H9 (cell line): ENCODE data around the gene LRMDA. TPM values are rescaled to one million over a fixed set of nuclear protein-coding genes. Genes with fewer than 3 reads are reported as not detected.

Source experiments
- DNase-seq: peaks from one replicate; pipeline ENCODE4 v3.0.0-alpha.2; 2017
- H2AFZ ChIP-seq: one replicate; pipeline ENCODE4 v1.6.1; 2013; ENCODE audit warnings: mild to moderate bottlenecking, low read length, control low read depth, moderate library complexity
- H2AK5ac ChIP-seq: 2 replicates; pipeline ENCODE4 v1.6.1; 2013; ENCODE audit warnings: low read length, control low read depth, mixed read lengths; ENCODE audit not compliant: insufficient read length
- H2BK120ac ChIP-seq: one replicate; pipeline ENCODE4 v1.6.1; 2013; ENCODE audit warnings: low read depth, mild to moderate bottlenecking, low read length, control low read depth, inconsistent platforms; ENCODE audit not compliant: poor library complexity, severe bottlenecking
- H2BK12ac ChIP-seq: 2 replicates; pipeline ENCODE4 v1.6.1; 2013; ENCODE audit warnings: low read length, control low read depth, mixed read lengths, low read depth; ENCODE audit not compliant: insufficient read length
- H2BK15ac ChIP-seq: 2 replicates; pipeline ENCODE4 v1.6.1; 2013; ENCODE audit warnings: low read depth, low read length, control low read depth
- H2BK20ac ChIP-seq: one replicate; pipeline ENCODE4 v1.6.1; 2013; ENCODE audit warnings: low read depth, mild to moderate bottlenecking, low read length, control low read depth, inconsistent platforms; ENCODE audit not compliant: poor library complexity, severe bottlenecking
- H2BK5ac ChIP-seq: 2 replicates; pipeline ENCODE4 v1.6.1; 2013; ENCODE audit warnings: low read length, control low read depth, mixed read lengths; ENCODE audit not compliant: insufficient read length
- H3K14ac ChIP-seq: 2 replicates; pipeline ENCODE4 v1.6.1; 2013; ENCODE audit warnings: low read length, control low read depth; ENCODE audit not compliant: insufficient read depth
- H3K18ac ChIP-seq: 2 replicates; pipeline ENCODE4 v1.6.1; 2013; ENCODE audit warnings: low read depth, mild to moderate bottlenecking, mixed read lengths, low read length, control low read depth; ENCODE audit not compliant: insufficient read length
- H3K23ac ChIP-seq: 2 replicates; pipeline ENCODE4 v1.6.1; 2013; ENCODE audit warnings: low read length, control low read depth, mixed read lengths, low read depth; ENCODE audit not compliant: insufficient read length
- H3K23me2 ChIP-seq: 2 replicates; pipeline ENCODE4 v1.6.1; 2013; ENCODE audit warnings: low read depth, mild to moderate bottlenecking, mixed read lengths, low read length, control low read depth; ENCODE audit not compliant: insufficient read length, poor library complexity, severe bottlenecking
- H3K27ac ChIP-seq: 2 replicates; pipeline ENCODE4 v1.5.1; 2013; ENCODE audit warnings: low read length, control low read depth, mixed read lengths, low read depth; ENCODE audit not compliant: insufficient read length
- H3K27me3 ChIP-seq: 2 replicates; pipeline ENCODE4 v1.6.1; 2013; ENCODE audit warnings: low read length, control low read depth, inconsistent platforms; ENCODE audit not compliant: insufficient read depth
- H3K4ac ChIP-seq: 2 replicates; pipeline ENCODE4 v1.6.1; 2013; ENCODE audit warnings: low read depth, mild to moderate bottlenecking, control low read depth, inconsistent platforms, low read length, moderate library complexity
- H3K4me1 ChIP-seq: 2 replicates; pipeline ENCODE4 v1.6.1; 2013; ENCODE audit warnings: low read length, control low read depth, inconsistent platforms; ENCODE audit not compliant: insufficient read depth
- H3K4me2 ChIP-seq: 2 replicates; pipeline ENCODE4 v1.6.1; 2013; ENCODE audit warnings: low read length, control low read depth, mixed read lengths; ENCODE audit not compliant: insufficient read length, insufficient read depth
- H3K56ac ChIP-seq: 2 replicates; pipeline ENCODE4 v1.6.1; 2013; ENCODE audit warnings: low read depth, mild to moderate bottlenecking, mixed read lengths, low read length, control low read depth; ENCODE audit not compliant: insufficient read length
- H3K79me1 ChIP-seq: 2 replicates; pipeline ENCODE4 v1.6.1; 2013; ENCODE audit warnings: low read depth, mild to moderate bottlenecking, moderate library complexity, low read length, control low read depth, inconsistent platforms; ENCODE audit not compliant: insufficient read depth, poor library complexity, severe bottlenecking
- H3K79me2 ChIP-seq: 2 replicates; pipeline ENCODE4 v1.6.1; 2013; ENCODE audit warnings: low read length, control low read depth, inconsistent platforms; ENCODE audit not compliant: insufficient read depth
- H3K9ac ChIP-seq: 2 replicates; pipeline ENCODE4 v1.6.1; 2013; ENCODE audit warnings: low read length, control low read depth, mixed read lengths; ENCODE audit not compliant: insufficient read length; ENCODE audit errors: extremely low read depth
- H3K9me3 ChIP-seq: one replicate; pipeline ENCODE4 v1.6.1; 2013; ENCODE audit warnings: low read depth, low read length, inconsistent platforms; ENCODE audit not compliant: control insufficient read depth
- H3T11ph ChIP-seq: one replicate; pipeline ENCODE4 v1.6.1; 2013; ENCODE audit warnings: mild to moderate bottlenecking, low read length, control low read depth, inconsistent platforms
- H4K20me1 ChIP-seq: one replicate; pipeline ENCODE4 v1.6.1; 2013; ENCODE audit not compliant: control insufficient read depth, insufficient read length, insufficient read depth
- H4K5ac ChIP-seq: 2 replicates; pipeline ENCODE4 v1.6.1; 2013; ENCODE audit warnings: low read depth, mild to moderate bottlenecking, mixed read lengths, low read length, control low read depth; ENCODE audit not compliant: insufficient read length
- H4K8ac ChIP-seq: replicated peaks from 2 replicates; pipeline ENCODE4 v1.6.1; 2013; ENCODE audit warnings: low read length, control low read depth, mixed read lengths, low read depth; ENCODE audit not compliant: insufficient read length
- H4K91ac ChIP-seq: 2 replicates; pipeline ENCODE4 v1.6.1; 2013; ENCODE audit warnings: low read depth, mild to moderate bottlenecking, moderate library complexity, mixed read lengths, low read length, control low read depth; ENCODE audit not compliant: insufficient read length
- H3K27ac Mint-ChIP-seq, 3 experiments: 2 replicates in 2 of 3; 3 replicates in 1 of 3; pipeline ENCODE4 v1.8.0; 2020 to 2021; ENCODE audit warnings: mixed read lengths in 3 of 3, mild to moderate bottlenecking in 1 of 3, moderate library complexity in 1 of 3
- H3K27me3 Mint-ChIP-seq: 2 replicates; pipeline ENCODE4 v1.8.0; 2021; ENCODE audit warnings: low read depth, mild to moderate bottlenecking, moderate library complexity, mixed read lengths
- H3K36me3 Mint-ChIP-seq, 3 experiments: 2 replicates in 2 of 3; 3 replicates in 1 of 3; pipeline ENCODE4 v1.8.0; 2020 to 2021; ENCODE audit warnings: low read depth in 3 of 3, mixed read lengths in 3 of 3; ENCODE audit not compliant: insufficient read depth in 1 of 3
- H3K4me1 Mint-ChIP-seq, 2 experiments: 2 replicates each; pipeline ENCODE4 v1.8.0; 2020; ENCODE audit warnings: mixed read lengths in 2 of 2
- H3K4me3 Mint-ChIP-seq, 2 experiments: 2 replicates in 1 of 2; 3 replicates in 1 of 2; pipeline ENCODE4 v1.8.0; 2020 to 2021; ENCODE audit warnings: mild to moderate bottlenecking in 2 of 2, mixed read lengths in 2 of 2, moderate library complexity in 1 of 2
- H3K9me3 Mint-ChIP-seq, 2 experiments: 2 replicates in 1 of 2; 3 replicates in 1 of 2; pipeline ENCODE4 v1.8.0; 2020; ENCODE audit warnings: mild to moderate bottlenecking in 2 of 2, mixed read lengths in 2 of 2, moderate library complexity in 1 of 2
- CTCF ChIP-seq: fragments of 200-600 bp; sonication (generic); conservative IDR thresholded peaks from 3 replicates; pipeline ENCODE4 v1.8.0; 2021; ENCODE audit warnings: antibody characterized with exemption, mild to moderate bottlenecking
- WGBS: extraction: QIAGEN DNeasy Blood & Tissue Kit; methylation state at CpG from one replicate; pipeline ENCODE4 v1.1.7; 2013; ENCODE audit warnings: missing lambda C conversion rate, low lambda C conversion rate, mixed read lengths; ENCODE audit not compliant: insufficient read length; ENCODE audit errors: extremely low coverage; 5-methylcytosine and 5-hydroxymethylcytosine counted together
- total RNA-seq: library from RNA; stranded (reverse); gene quantifications from 2 replicates; pipeline ENCODE4 v1.2.1, GENCODE V29; 2021

Gene LRMDA
- total RNA-seq, 1 experiment from 2014 or later, result 1.8 TPM

- no peak overlapping the region for H3T11ph ChIP-seq
- no peak overlapping the region for H2BK12ac ChIP-seq
- H3K79me1 ChIP-seq, result no peaks in the 10 kb centered on the region
- peaks cover 9% of the 10 kb centered on the region for H3K9me3 ChIP-seq
- no peak overlapping the region for H2BK5ac ChIP-seq
- Mint-ChIP-seq H3K27ac (no peak overlapping the region), H3K9me3 (peaks cover 23 to 35% of the 10 kb centered on the region in 2 experiments), H3K4me3 (no peak overlapping the region), H3K27me3 (peaks cover 12% of the 10 kb centered on the region), H3K36me3 (peaks cover 16 to 26% (median 16%) of the 10 kb centered on the region in 3 experiments), H3K4me1 (no peaks in the 10 kb centered on the region)
- no peak overlapping the region for H2AK5ac ChIP-seq
- H3K56ac ChIP-seq, result no peak overlapping the region
- no peak overlapping the region for H3K18ac ChIP-seq
- H4K8ac ChIP-seq, result no peak overlapping the region
- no peak overlapping the region for H3K27ac ChIP-seq
- H4K20me1 ChIP-seq, result no peaks in the 10 kb centered on the region
- WGBS, result no CpG with 5 or more reads among the region's 3 CpGs
- H2BK20ac ChIP-seq, result no peak overlapping the region
- H3K4me2 ChIP-seq, result no peak overlapping the region
- no peaks in the 10 kb centered on the region for H3K23me2 ChIP-seq
- no peak for DNase-seq
- no peak overlapping the region for H3K23ac ChIP-seq
- no peak overlapping the region for H3K9ac ChIP-seq
- no peak overlapping the region for H4K91ac ChIP-seq
- H3K79me2 ChIP-seq, result no peaks in the 10 kb centered on the region
- H3K4ac ChIP-seq, result no peak overlapping the region
- H2AFZ ChIP-seq, result no peak overlapping the region
- H2BK15ac ChIP-seq, result no peak overlapping the region
- H3K14ac ChIP-seq, result no peak overlapping the region
- TF ChIP-seq CTCF, result no peak
- no peak overlapping the region for H2BK120ac ChIP-seq
- H4K5ac ChIP-seq, result no peak overlapping the region
- H3K4me1 ChIP-seq, result no peaks in the 10 kb centered on the region
- no peaks in the 10 kb centered on the region for H3K27me3 ChIP-seq
Observed at GRCh38 chr10:76067447-76067846, 636.0 kb downstream of the LRMDA start.
